Heart left ventricle (tissue), 16 donors: ENCODE data around the gene CHST11. TPM values are rescaled to one million over a fixed set of nuclear protein-coding genes. Genes with fewer than 3 reads are reported as not detected.

ENCODE experiments used
- ATAC-seq, 4 donors: fragments of 200-7000 bp; cut with Tn5 transposase; one replicate each; pipeline ENCODE4 v1.9.1; 2020 to 2022; ENCODE audit warnings: moderate library complexity in 4 of 4, mild to moderate bottlenecking in 3 of 4, moderate number of reproducible peaks in 1 of 4
- DNase-seq, 5 donors: peaks; one replicate each; pipeline ENCODE4 v3.0.0-alpha.2; 2020
- H3K27ac ChIP-seq, 12 donors: fragments of 200-600 bp; sonication (generic) in 4 of 12; one replicate each; pipeline versions ENCODE4 v1.5.0 to v1.8.0; 2016 to 2022; ENCODE audit warnings: mild to moderate bottlenecking in 2 of 12
- H3K27me3 ChIP-seq, 9 donors: fragments of 200-600 bp; sonication (generic) in 2 of 9; one replicate each; pipeline versions ENCODE4 v1.5.1 to v1.8.0; 2016 to 2022; ENCODE audit warnings: mild to moderate bottlenecking in 3 of 9
- H3K36me3 ChIP-seq, 9 donors: fragments of 200-600 bp; sonication (generic) in 2 of 9; one replicate each; pipeline versions ENCODE4 v1.5.0 to v1.8.0; 2018 to 2022; ENCODE audit warnings: mild to moderate bottlenecking in 2 of 9
- H3K4me1 ChIP-seq, 12 donors: fragments of 200-600 bp; sonication (generic) in 4 of 12; one replicate each; pipeline versions ENCODE4 v1.5.0 to v1.8.0; 2016 to 2022; ENCODE audit warnings: mild to moderate bottlenecking in 3 of 12
- H3K4me3 ChIP-seq, 12 donors: fragments of 200-600 bp; sonication (generic) in 4 of 12; one replicate each; pipeline versions ENCODE4 v1.5.0 to v1.8.0; 2017 to 2022; ENCODE audit warnings: mild to moderate bottlenecking in 9 of 12, moderate library complexity in 4 of 12
- H3K9me3 ChIP-seq, 12 donors: fragments of 200-600 bp; sonication (generic) in 4 of 12; one replicate each; pipeline versions ENCODE4 v1.5.0 to v1.8.0; 2016 to 2022; ENCODE audit warnings: mild to moderate bottlenecking in 1 of 12
- CTCF ChIP-seq, 12 donors: fragments of 200-600 bp; sonication (generic) in 4 of 12; IDR thresholded peaks; one replicate each; pipeline versions ENCODE4 v1.5.0 to v1.8.0; 2018 to 2022; ENCODE audit warnings: antibody characterized with exemption in 12 of 12, mild to moderate bottlenecking in 5 of 12
- POLR2A ChIP-seq, 2 donors: fragments of 450-650 bp; IDR thresholded peaks; one replicate each; pipeline ENCODE4 v1.6.1; 2017; ENCODE audit warnings: antibody characterized with exemption in 2 of 2, mild to moderate bottlenecking in 2 of 2, moderate library complexity in 2 of 2
- WGBS, 4 donors: extraction: QIAGEN DNeasy Blood & Tissue Kit in 2 of 4; methylation state at CpG; one replicate each; pipeline versions ENCODE4 v1.1.5 to v1.1.7; 2013 to 2018; 5-methylcytosine and 5-hydroxymethylcytosine counted together
- intact Hi-C, 10 donors: fragments of 100-400 bp; cut with DNase I; formaldehyde crosslinking; loops; one replicate each; pipeline versions ENCODE4 v1.11.1 to v1.14.2; 2022
- polyA plus RNA-seq, 2 donors: library from polyadenylated mRNA; stranded (reverse); fragments of 200-250 nt; gene quantifications; one replicate each; pipeline ENCODE4 v1.2.3, GENCODE V29; 2013
- total RNA-seq, 9 donors: library from RNA; depleted of rRNA in 2 of 9; stranded (reverse); fragments of >200 nt in 2 of 9; fragmentation: NEBNext Ultra II Directional in 3 of 9; extraction: Animal tissue kit (Norgen Biotek cat#: 25700) in 3 of 9; gene quantifications; one replicate each; pipeline versions ENCODE4 v1.1.0 to v1.2.4, GENCODE V29; 2016 to 2023
- donor health status: ischemic (EF 13 %, LVEDD 7.1; RV severe dilation, severe dysfunction).
- donor health status: healthy with polysubstance abuse.
- donor health status: DM: no; HTN: yes; CAD: no.
- donor health status: DM: no; HTN: no; CAD: no.
- donor health status: ischemic (EF 25% LVEDD 6.9; RV normal size, moderate dysfunction).
- donor health status: ischemic (EF 25% LVEDD 5.7; RV mildly dilated, moderate dysfunction).
- donor health status: healthy.
- donor health status: DM: yes; HTN: yes; CAD: no.
- donor health status: ischemic (EF 35%, LVEDD 5.7; RV mildly dilated, moderate dysfunction).
- donor health status: nonischemic (EF 11% LVEDD 7.7; RV severe dilation, severe dysfunction).
- donor health status: DM: yes; HTN: yes; CAD: no.
- donor health status: PGD.
- donor health status: ischemic (EF 29% LVEDD 5.4; RV normal size, mild dysfunction).
- donor health status: nonischemic (EF 23%, LVEDD 6.1; RV moderate dilation, normal function).

CHST11 gene
- total and polyA plus RNA-seq, 11 donors, result 1.1 to 16.9 (median 3.4) TPM

GRCh38 chr12:104734541-104735095 lies 277.9 kb downstream of the CHST11 start:
- TF ChIP-seq CTCF (IDR thresholded peaks at IDR 0.05), result no peak
- WGBS, 4 donors, result 85 to 93% (median 89%) methylated on average over 6 of the region's 6 CpGs
- H3K36me3 ChIP-seq, result no peaks in the 10 kb centered on the region
- no peak overlapping the region for H3K4me3 ChIP-seq
- intact Hi-C loops, result loop anchor here in 2 of 10 donors (10.0 kb wide), 2 partner anchors 110 to 320 kb away; no protein-coding TSS in a partner anchor
- no peaks in the 10 kb centered on the region for H3K27me3 ChIP-seq
- no peak overlapping the region for H3K27ac ChIP-seq
- ATAC-seq (no peak), DNase-seq (no peak)
- H3K4me1 ChIP-seq, result peaks cover 0 to 31% (median 0%) of the 10 kb centered on the region in 12 donors
- H3K9me3 ChIP-seq, result no peaks in the 10 kb centered on the region

GRCh38 chr12:104735801-104736200 lies 279.1 kb downstream of the CHST11 start:
- intact Hi-C loops, result loop anchor here in 2 of 10 donors (10.0 kb wide), 2 partner anchors 109 to 319 kb away; no protein-coding TSS in a partner anchor
- WGBS, 4 donors, result 64 to 82% (median 69%) methylated on average over 4 to 5 of the region's 5 CpGs

GRCh38 chr12:104736307-104736706 lies 279.6 kb downstream of the CHST11 start:
- Histone ChIP-seq H3K27ac (no peak overlapping the region), H3K36me3 (no peaks in the 10 kb centered on the region), H3K4me1 (peaks cover 0 to 48% (median 0%) of the 10 kb centered on the region in 12 donors), H3K4me3 (no peak overlapping the region), H3K9me3 (no peaks in the 10 kb centered on the region), H3K27me3 (no peaks in the 10 kb centered on the region)
- no peak for TF ChIP-seq POLR2A (IDR thresholded peaks at IDR 0.05)
- no peak for TF ChIP-seq CTCF (IDR thresholded peaks at IDR 0.05)
- WGBS, 4 donors, result 77 to 84% (median 82%) methylated on average over 6 of the region's 6 CpGs
- DNase-seq, result no peak
- intact Hi-C loops, result loop anchor here in 2 of 10 donors (10.0 kb wide), 2 partner anchors 108 to 318 kb away; no protein-coding TSS in a partner anchor
- ATAC-seq, result no peak

More at GRCh38 chr12:104735801-104736200, 279.1 kb downstream of the CHST11 start:
- ATAC-seq (no peak), DNase-seq (no peak)
- TF ChIP-seq CTCF (IDR thresholded peaks at IDR 0.05) (no peak), POLR2A (IDR thresholded peaks at IDR 0.05) (no peak)
- Histone ChIP-seq H3K36me3 (no peaks in the 10 kb centered on the region), H3K27ac (no peak overlapping the region), H3K27me3 (no peaks in the 10 kb centered on the region), H3K4me1 (peaks cover 0 to 43% (median 0%) of the 10 kb centered on the region in 12 donors), H3K4me3 (no peak overlapping the region), H3K9me3 (no peaks in the 10 kb centered on the region)

- H3K27me3 ChIP-seq, result no peaks in the 10 kb centered on the region
- TF ChIP-seq CTCF (IDR thresholded peaks at IDR 0.05), result no peak
- TF ChIP-seq POLR2A (IDR thresholded peaks at IDR 0.05), result no peak
- DNase-seq, result no peak
- no peak overlapping the region for H3K27ac ChIP-seq
- WGBS, 4 donors, result 64 to 82% (median 77%) methylated on average over 7 of the region's 7 CpGs
- intact Hi-C loops, result loop anchor here in 2 of 10 donors (10.0 kb wide), 2 partner anchors 108 to 318 kb away; no protein-coding TSS in a partner anchor
- H3K4me3 ChIP-seq, result no peak overlapping the region
- no peaks in the 10 kb centered on the region for H3K9me3 ChIP-seq
- H3K36me3 ChIP-seq, result no peaks in the 10 kb centered on the region
- peaks cover 0 to 56% (median 1%) of the 10 kb centered on the region in 12 donors for H3K4me1 ChIP-seq
- ATAC-seq, result no peak
Measured at GRCh38 chr12:104737113-104737512, 280.4 kb downstream of the CHST11 start.
